ENCODE results near the gene C10orf53. TPM values are rescaled to one million over a fixed set of nuclear protein-coding genes. Genes with fewer than 3 reads are reported as not detected.

C10orf53 gene
- total RNA-seq, 1 experiment from 2014 or later = not detected

DNA sequence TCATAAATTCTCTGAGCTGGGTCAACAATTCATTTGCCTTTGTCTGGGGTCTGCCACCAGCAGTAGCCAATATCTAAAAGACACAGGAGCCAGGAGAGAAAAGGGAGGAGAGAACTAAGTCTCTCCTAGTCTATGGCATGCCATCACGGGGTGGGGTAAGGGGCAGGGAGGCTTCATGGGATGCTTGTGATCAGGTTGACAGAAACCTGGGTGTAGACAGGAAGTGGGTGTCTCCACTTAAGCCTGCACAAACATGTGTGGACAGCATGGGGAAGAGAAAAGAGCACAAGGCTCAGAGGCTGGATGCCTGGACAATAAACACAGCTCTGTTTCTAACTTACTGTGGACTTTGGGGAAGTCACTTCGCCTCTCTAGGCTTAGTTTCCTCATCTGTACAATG, 11.5 kb upstream of the C10orf53 start:
- POLR2A ChIA-PET = no interaction called here
- DNase-seq (ENCODE audit: low spot score) (no peak), ATAC-seq (no peak)
- CTCF ChIA-PET = no interaction called here
- Mint-ChIP-seq H3K4me3 (no peak overlapping the region), H3K27ac (no peak overlapping the region), H3K36me3 (no peaks in the 10 kb centered on the region), H3K9me3 (no peaks in the 10 kb centered on the region), H3K27me3 (ENCODE audit: low read depth) (peaks cover 53% of the 10 kb centered on the region), H3K4me1 (peaks cover 3% of the 10 kb centered on the region; the same call in 1 of the 2 replicates)
- TF ChIP-seq, protein P1, sequence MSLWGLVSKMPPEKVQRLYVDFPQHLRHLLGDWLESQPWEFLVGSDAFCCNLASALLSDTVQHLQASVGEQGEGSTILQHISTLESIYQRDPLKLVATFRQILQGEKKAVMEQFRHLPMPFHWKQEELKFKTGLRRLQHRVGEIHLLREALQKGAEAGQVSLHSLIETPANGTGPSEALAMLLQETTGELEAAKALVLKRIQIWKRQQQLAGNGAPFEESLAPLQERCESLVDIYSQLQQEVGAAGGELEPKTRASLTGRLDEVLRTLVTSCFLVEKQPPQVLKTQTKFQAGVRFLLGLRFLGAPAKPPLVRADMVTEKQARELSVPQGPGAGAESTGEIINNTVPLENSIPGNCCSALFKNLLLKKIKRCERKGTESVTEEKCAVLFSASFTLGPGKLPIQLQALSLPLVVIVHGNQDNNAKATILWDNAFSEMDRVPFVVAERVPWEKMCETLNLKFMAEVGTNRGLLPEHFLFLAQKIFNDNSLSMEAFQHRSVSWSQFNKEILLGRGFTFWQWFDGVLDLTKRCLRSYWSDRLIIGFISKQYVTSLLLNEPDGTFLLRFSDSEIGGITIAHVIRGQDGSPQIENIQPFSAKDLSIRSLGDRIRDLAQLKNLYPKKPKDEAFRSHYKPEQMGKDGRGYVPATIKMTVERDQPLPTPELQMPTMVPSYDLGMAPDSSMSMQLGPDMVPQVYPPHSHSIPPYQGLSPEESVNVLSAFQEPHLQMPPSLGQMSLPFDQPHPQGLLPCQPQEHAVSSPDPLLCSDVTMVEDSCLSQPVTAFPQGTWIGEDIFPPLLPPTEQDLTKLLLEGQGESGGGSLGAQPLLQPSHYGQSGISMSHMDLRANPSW (CRISPR knock-in tag; conservative IDR thresholded peaks at IDR 0.05; ENCODE audit: low read depth) = no peak
- no peak for TF ChIP-seq IRF2 (CRISPR knock-in tag; IDR thresholded peaks at IDR 0.05; ENCODE audit: borderline replicate concordance, low read depth)
- TF ChIP-seq NR3C1 (CRISPR knock-in tag; conservative IDR thresholded peaks at IDR 0.05; ENCODE audit: low read depth) = no peak
- TF ChIP-seq, protein P2, sequence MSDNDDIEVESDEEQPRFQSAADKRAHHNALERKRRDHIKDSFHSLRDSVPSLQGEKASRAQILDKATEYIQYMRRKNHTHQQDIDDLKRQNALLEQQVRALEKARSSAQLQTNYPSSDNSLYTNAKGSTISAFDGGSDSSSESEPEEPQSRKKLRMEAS (CRISPR knock-in tag; IDR thresholded peaks at IDR 0.05) = no peak
- TF ChIP-seq, protein P3, sequence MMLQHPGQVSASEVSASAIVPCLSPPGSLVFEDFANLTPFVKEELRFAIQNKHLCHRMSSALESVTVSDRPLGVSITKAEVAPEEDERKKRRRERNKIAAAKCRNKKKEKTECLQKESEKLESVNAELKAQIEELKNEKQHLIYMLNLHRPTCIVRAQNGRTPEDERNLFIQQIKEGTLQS (CRISPR knock-in tag; conservative IDR thresholded peaks at IDR 0.05) = no peak
- TF ChIP-seq SMAD3 (CRISPR knock-in tag; IDR thresholded peaks at IDR 0.05; ENCODE audit: borderline replicate concordance) = no peak
- TF ChIP-seq CREB1 (CRISPR knock-in tag; IDR thresholded peaks at IDR 0.05) = no peak
- no peak for TF ChIP-seq SP1 (CRISPR knock-in tag; conservative IDR thresholded peaks at IDR 0.05)
- TF ChIP-seq, protein P4, sequence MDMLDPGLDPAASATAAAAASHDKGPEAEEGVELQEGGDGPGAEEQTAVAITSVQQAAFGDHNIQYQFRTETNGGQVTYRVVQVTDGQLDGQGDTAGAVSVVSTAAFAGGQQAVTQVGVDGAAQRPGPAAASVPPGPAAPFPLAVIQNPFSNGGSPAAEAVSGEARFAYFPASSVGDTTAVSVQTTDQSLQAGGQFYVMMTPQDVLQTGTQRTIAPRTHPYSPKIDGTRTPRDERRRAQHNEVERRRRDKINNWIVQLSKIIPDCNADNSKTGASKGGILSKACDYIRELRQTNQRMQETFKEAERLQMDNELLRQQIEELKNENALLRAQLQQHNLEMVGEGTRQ (CRISPR knock-in tag; IDR thresholded peaks at IDR 0.05) = no peak
- TF ChIP-seq, protein P5, sequence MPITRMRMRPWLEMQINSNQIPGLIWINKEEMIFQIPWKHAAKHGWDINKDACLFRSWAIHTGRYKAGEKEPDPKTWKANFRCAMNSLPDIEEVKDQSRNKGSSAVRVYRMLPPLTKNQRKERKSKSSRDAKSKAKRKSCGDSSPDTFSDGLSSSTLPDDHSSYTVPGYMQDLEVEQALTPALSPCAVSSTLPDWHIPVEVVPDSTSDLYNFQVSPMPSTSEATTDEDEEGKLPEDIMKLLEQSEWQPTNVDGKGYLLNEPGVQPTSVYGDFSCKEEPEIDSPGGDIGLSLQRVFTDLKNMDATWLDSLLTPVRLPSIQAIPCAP (CRISPR knock-in tag; IDR thresholded peaks at IDR 0.05) = no peak
- no peak for TF ChIP-seq SOX15 (CRISPR knock-in tag; IDR thresholded peaks at IDR 0.05)
- TF ChIP-seq, protein P6, sequence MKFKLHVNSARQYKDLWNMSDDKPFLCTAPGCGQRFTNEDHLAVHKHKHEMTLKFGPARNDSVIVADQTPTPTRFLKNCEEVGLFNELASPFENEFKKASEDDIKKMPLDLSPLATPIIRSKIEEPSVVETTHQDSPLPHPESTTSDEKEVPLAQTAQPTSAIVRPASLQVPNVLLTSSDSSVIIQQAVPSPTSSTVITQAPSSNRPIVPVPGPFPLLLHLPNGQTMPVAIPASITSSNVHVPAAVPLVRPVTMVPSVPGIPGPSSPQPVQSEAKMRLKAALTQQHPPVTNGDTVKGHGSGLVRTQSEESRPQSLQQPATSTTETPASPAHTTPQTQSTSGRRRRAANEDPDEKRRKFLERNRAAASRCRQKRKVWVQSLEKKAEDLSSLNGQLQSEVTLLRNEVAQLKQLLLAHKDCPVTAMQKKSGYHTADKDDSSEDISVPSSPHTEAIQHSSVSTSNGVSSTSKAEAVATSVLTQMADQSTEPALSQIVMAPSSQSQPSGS (CRISPR knock-in tag; IDR thresholded peaks at IDR 0.05; ENCODE audit: borderline replicate concordance, low read depth) = no peak
- no peak for TF ChIP-seq ETV6 (CRISPR knock-in tag; IDR thresholded peaks at IDR 0.05)
- TF ChIP-seq ZNF138 (CRISPR knock-in tag; conservative IDR thresholded peaks at IDR 0.05) = no peak

DNA sequence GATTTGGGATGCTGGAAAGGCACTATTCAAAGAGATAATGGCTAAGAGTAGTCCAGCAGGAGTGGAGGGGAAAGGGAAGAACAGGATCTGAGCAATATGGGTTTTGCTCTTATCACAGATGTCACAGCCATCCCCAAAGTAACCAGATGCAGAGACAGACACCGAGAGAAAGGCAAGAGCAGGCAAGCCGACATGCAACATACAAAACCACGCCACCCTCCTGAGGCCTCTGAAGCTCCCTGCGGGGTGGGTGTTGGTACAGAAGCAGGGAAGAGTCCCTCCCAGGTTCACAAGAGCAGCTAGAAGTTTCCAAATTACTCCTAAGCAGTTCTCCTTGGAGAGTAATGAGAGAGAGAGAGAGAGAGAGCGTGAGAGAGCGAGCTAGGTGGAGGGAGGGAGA, 10.8 kb upstream of the C10orf53 start:
- POLR2A ChIA-PET = no interaction called here
- H3K27ac Mint-ChIP-seq = no peak overlapping the region
- TF ChIP-seq SMAD3 (CRISPR knock-in tag; IDR thresholded peaks at IDR 0.05; ENCODE audit: borderline replicate concordance) (no peak), EMX1 (CRISPR knock-in tag; IDR thresholded peaks at IDR 0.05) (no peak), TEAD1 (CRISPR knock-in tag; IDR thresholded peaks at IDR 0.05) (no peak), ZNF423 (CRISPR knock-in tag; IDR thresholded peaks at IDR 0.05) (no peak)
- TF ChIP-seq, protein P3 (CRISPR knock-in tag; conservative IDR thresholded peaks at IDR 0.05) = no peak
- TF ChIP-seq, protein P7, sequence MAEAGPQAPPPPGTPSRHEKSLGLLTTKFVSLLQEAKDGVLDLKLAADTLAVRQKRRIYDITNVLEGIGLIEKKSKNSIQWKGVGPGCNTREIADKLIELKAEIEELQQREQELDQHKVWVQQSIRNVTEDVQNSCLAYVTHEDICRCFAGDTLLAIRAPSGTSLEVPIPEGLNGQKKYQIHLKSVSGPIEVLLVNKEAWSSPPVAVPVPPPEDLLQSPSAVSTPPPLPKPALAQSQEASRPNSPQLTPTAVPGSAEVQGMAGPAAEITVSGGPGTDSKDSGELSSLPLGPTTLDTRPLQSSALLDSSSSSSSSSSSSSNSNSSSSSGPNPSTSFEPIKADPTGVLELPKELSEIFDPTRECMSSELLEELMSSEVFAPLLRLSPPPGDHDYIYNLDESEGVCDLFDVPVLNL (CRISPR knock-in tag; IDR thresholded peaks at IDR 0.05; ENCODE audit: borderline replicate concordance, low read depth) = no peak
- TF ChIP-seq, protein P8, sequence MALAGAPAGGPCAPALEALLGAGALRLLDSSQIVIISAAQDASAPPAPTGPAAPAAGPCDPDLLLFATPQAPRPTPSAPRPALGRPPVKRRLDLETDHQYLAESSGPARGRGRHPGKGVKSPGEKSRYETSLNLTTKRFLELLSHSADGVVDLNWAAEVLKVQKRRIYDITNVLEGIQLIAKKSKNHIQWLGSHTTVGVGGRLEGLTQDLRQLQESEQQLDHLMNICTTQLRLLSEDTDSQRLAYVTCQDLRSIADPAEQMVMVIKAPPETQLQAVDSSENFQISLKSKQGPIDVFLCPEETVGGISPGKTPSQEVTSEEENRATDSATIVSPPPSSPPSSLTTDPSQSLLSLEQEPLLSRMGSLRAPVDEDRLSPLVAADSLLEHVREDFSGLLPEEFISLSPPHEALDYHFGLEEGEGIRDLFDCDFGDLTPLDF (CRISPR knock-in tag; IDR thresholded peaks at IDR 0.05) = no peak
- TF ChIP-seq, protein P9, sequence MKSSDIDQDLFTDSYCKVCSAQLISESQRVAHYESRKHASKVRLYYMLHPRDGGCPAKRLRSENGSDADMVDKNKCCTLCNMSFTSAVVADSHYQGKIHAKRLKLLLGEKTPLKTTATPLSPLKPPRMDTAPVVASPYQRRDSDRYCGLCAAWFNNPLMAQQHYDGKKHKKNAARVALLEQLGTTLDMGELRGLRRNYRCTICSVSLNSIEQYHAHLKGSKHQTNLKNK (CRISPR knock-in tag; IDR thresholded peaks at IDR 0.05) = no peak
- H3K36me3 Mint-ChIP-seq = no peaks in the 10 kb centered on the region
- ATAC-seq = no peak
- H3K4me1 Mint-ChIP-seq = peaks cover 3% of the 10 kb centered on the region; the same call in 1 of the 2 replicates
- no peak for DNase-seq (ENCODE audit: low spot score)
- peaks cover 54% of the 10 kb centered on the region for H3K27me3 Mint-ChIP-seq (ENCODE audit: low read depth)
- CTCF ChIA-PET = interaction anchor here (1.0 kb wide), 1 partner anchor 76 kb away, joined by 3 read pairs; no protein-coding TSS in a partner anchor
- no peak overlapping the region for H3K4me3 Mint-ChIP-seq
- H3K9me3 Mint-ChIP-seq = no peaks in the 10 kb centered on the region

Measured in WTC11 (cell line).